Heart left ventricle (tissue), 16 donors: ENCODE results near the gene PANK2. TPM values are rescaled to one million over a fixed set of nuclear protein-coding genes. Genes with fewer than 3 reads are reported as not detected.

Source experiments
- ATAC-seq, 4 donors: fragments of 200-7000 bp; cut with Tn5 transposase; one replicate each; pipeline ENCODE4 v1.9.1; 2020 to 2022; ENCODE audit warnings: moderate library complexity in 4 of 4, mild to moderate bottlenecking in 3 of 4, moderate number of reproducible peaks in 1 of 4
- DNase-seq, 5 donors: peaks; one replicate each; pipeline ENCODE4 v3.0.0-alpha.2; 2020
- H3K27ac ChIP-seq, 12 donors: fragments of 200-600 bp; sonication (generic) in 4 of 12; one replicate each; pipeline versions ENCODE4 v1.5.0 to v1.8.0; 2016 to 2022; ENCODE audit warnings: mild to moderate bottlenecking in 2 of 12
- H3K27me3 ChIP-seq, 9 donors: fragments of 200-600 bp; sonication (generic) in 2 of 9; one replicate each; pipeline versions ENCODE4 v1.5.1 to v1.8.0; 2016 to 2022; ENCODE audit warnings: mild to moderate bottlenecking in 3 of 9
- H3K36me3 ChIP-seq, 9 donors: fragments of 200-600 bp; sonication (generic) in 2 of 9; one replicate each; pipeline versions ENCODE4 v1.5.0 to v1.8.0; 2018 to 2022; ENCODE audit warnings: mild to moderate bottlenecking in 2 of 9
- H3K4me1 ChIP-seq, 12 donors: fragments of 200-600 bp; sonication (generic) in 4 of 12; one replicate each; pipeline versions ENCODE4 v1.5.0 to v1.8.0; 2016 to 2022; ENCODE audit warnings: mild to moderate bottlenecking in 3 of 12
- H3K4me3 ChIP-seq, 12 donors: fragments of 200-600 bp; sonication (generic) in 4 of 12; one replicate each; pipeline versions ENCODE4 v1.5.0 to v1.8.0; 2017 to 2022; ENCODE audit warnings: mild to moderate bottlenecking in 9 of 12, moderate library complexity in 4 of 12
- H3K9me3 ChIP-seq, 12 donors: fragments of 200-600 bp; sonication (generic) in 4 of 12; one replicate each; pipeline versions ENCODE4 v1.5.0 to v1.8.0; 2016 to 2022; ENCODE audit warnings: mild to moderate bottlenecking in 1 of 12
- CTCF ChIP-seq, 12 donors: fragments of 200-600 bp; sonication (generic) in 4 of 12; IDR thresholded peaks; one replicate each; pipeline versions ENCODE4 v1.5.0 to v1.8.0; 2018 to 2022; ENCODE audit warnings: antibody characterized with exemption in 12 of 12, mild to moderate bottlenecking in 5 of 12
- POLR2A ChIP-seq, 2 donors: fragments of 450-650 bp; IDR thresholded peaks; one replicate each; pipeline ENCODE4 v1.6.1; 2017; ENCODE audit warnings: antibody characterized with exemption in 2 of 2, mild to moderate bottlenecking in 2 of 2, moderate library complexity in 2 of 2
- WGBS, 4 donors: extraction: QIAGEN DNeasy Blood & Tissue Kit in 2 of 4; methylation state at CpG; one replicate each; pipeline versions ENCODE4 v1.1.5 to v1.1.7; 2013 to 2018; 5-methylcytosine and 5-hydroxymethylcytosine counted together
- intact Hi-C, 10 donors: fragments of 100-400 bp; cut with DNase I; formaldehyde crosslinking; loops; one replicate each; pipeline versions ENCODE4 v1.11.1 to v1.14.2; 2022
- polyA plus RNA-seq, 2 donors: library from polyadenylated mRNA; stranded (reverse); fragments of 200-250 nt; gene quantifications; one replicate each; pipeline ENCODE4 v1.2.3, GENCODE V29; 2013
- total RNA-seq, 9 donors: library from RNA; depleted of rRNA in 2 of 9; stranded (reverse); fragments of >200 nt in 2 of 9; fragmentation: NEBNext Ultra II Directional in 3 of 9; extraction: Animal tissue kit (Norgen Biotek cat#: 25700) in 3 of 9; gene quantifications; one replicate each; pipeline versions ENCODE4 v1.1.0 to v1.2.4, GENCODE V29; 2016 to 2023
- donor health status: ischemic (EF 13 %, LVEDD 7.1; RV severe dilation, severe dysfunction).
- donor health status: healthy with polysubstance abuse.
- donor health status: DM: no; HTN: yes; CAD: no.
- donor health status: DM: no; HTN: no; CAD: no.
- donor health status: ischemic (EF 25% LVEDD 6.9; RV normal size, moderate dysfunction).
- donor health status: ischemic (EF 25% LVEDD 5.7; RV mildly dilated, moderate dysfunction).
- donor health status: healthy.
- donor health status: DM: yes; HTN: yes; CAD: no.
- donor health status: ischemic (EF 35%, LVEDD 5.7; RV mildly dilated, moderate dysfunction).
- donor health status: nonischemic (EF 11% LVEDD 7.7; RV severe dilation, severe dysfunction).
- donor health status: DM: yes; HTN: yes; CAD: no.
- donor health status: PGD.
- donor health status: ischemic (EF 29% LVEDD 5.4; RV normal size, mild dysfunction).
- donor health status: nonischemic (EF 23%, LVEDD 6.1; RV moderate dilation, normal function).

The PANK2 gene
- total and polyA plus RNA-seq, 11 donors: 13.9 to 28.9 (median 18.1) TPM

- WGBS, 4 donors: 18 to 26% (median 22%) methylated on average over 15 of the region's 15 CpGs
- peaks cover 0 to 9% (median 0%) of the 10 kb centered on the region in 9 donors for H3K36me3 ChIP-seq
- TF ChIP-seq POLR2A (IDR thresholded peaks at IDR 0.05) (no peak), CTCF (IDR thresholded peaks at IDR 0.05) (no peak)
- H3K27ac ChIP-seq: peak overlapping the region; percentile 72 to 99 (median 96)
- no peaks in the 10 kb centered on the region for H3K27me3 ChIP-seq
- H3K9me3 ChIP-seq: no peaks in the 10 kb centered on the region
- DNase-seq: peak in 4 of 5 donors; percentile 37 to 50 (median 42)
- H3K4me3 ChIP-seq: peak overlapping the region; percentile 59 to 100 (median 96)
- peaks cover 9 to 40% (median 34%) of the 10 kb centered on the region in 12 donors for H3K4me1 ChIP-seq
- intact Hi-C loops: loop anchor here in 9 of 10 donors (2.0 to 10.0 kb wide), 12 partner anchors 44 to 199 kb away; partner anchors contain the start of gene RNF24 (in 1 of the 9)
- peak; percentile 16 to 38 (median 30) for ATAC-seq
Observed at GRCh38 chr20:3887876-3888620, 1.1 kb upstream of the PANK2 start.

- peak in 2 of 4 donors; percentile 20 to 27 for ATAC-seq
- Histone ChIP-seq H3K4me1 (peaks cover 10 to 57% (median 50%) of the 10 kb centered on the region in 12 donors), H3K27me3 (no peaks in the 10 kb centered on the region), H3K4me3 (peak overlapping the region; percentile 59 to 100 (median 96)), H3K27ac (peak overlapping the region; percentile 88 to 99 (median 96)), H3K36me3 (peaks cover 0 to 21% (median 0%) of the 10 kb centered on the region in 9 donors), H3K9me3 (no peaks in the 10 kb centered on the region)
- DNase-seq: peak in 4 of 5 donors; percentile 46 to 77 (median 56)
- WGBS, 4 donors: 0 to 1% (median 0%) methylated on average over 25 to 68 of the region's 68 CpGs
- intact Hi-C loops: loop anchor here (2.0 to 10.0 kb wide), 13 partner anchors 43 to 198 kb away; partner anchors contain the start of gene RNF24 (in 2 of the 10)
- no peak for TF ChIP-seq POLR2A (IDR thresholded peaks at IDR 0.05)
- peak in 1 of 12 donors; percentile 3 for TF ChIP-seq CTCF (IDR thresholded peaks at IDR 0.05)
Observed at GRCh38 chr20:3889489-3890397, 556 bp downstream of the PANK2 start.

GRCh38 chr20:3890398-3890751 lies 1.2 kb downstream of the PANK2 start:
- no peak for DNase-seq
- H3K4me1 ChIP-seq: peaks cover 10 to 63% (median 52%) of the 10 kb centered on the region in 12 donors
- WGBS, 4 donors: 3 to 7% (median 6%) methylated on average over 3 of the region's 3 CpGs

More at GRCh38 chr20:3890398-3890751, 1.2 kb downstream of the PANK2 start:
- ATAC-seq: no peak
- H3K9me3 ChIP-seq: no peaks in the 10 kb centered on the region
- H3K27me3 ChIP-seq: no peaks in the 10 kb centered on the region
- H3K36me3 ChIP-seq: peaks cover 0 to 26% (median 0%) of the 10 kb centered on the region in 9 donors
- peak overlapping the region; percentile 59 to 100 (median 96) for H3K4me3 ChIP-seq
- peak overlapping the region in 11 of 12 donors; percentile 88 to 99 (median 97) for H3K27ac ChIP-seq
- intact Hi-C loops: loop anchor here in 5 of 10 donors (5.0 to 10.0 kb wide), 5 partner anchors 42 to 182 kb away; partner anchors contain the start of gene RNF24 (in 1 of the 5)
- TF ChIP-seq CTCF (IDR thresholded peaks at IDR 0.05): no peak
- TF ChIP-seq POLR2A (IDR thresholded peaks at IDR 0.05): no peak
